BE2C (cell line): ENCODE measurements around the gene EMP3.

Source experiments
- DNase-seq: peaks from one replicate; pipeline ENCODE4 v3.0.0-alpha.2; 2020
- H3K27me3 ChIP-seq: fragments of 250-450 bp; sonication (Bioruptor Pico); 2 replicates; pipeline ENCODE4 v1.5.1; 2020; ENCODE audit warnings: mild to moderate bottlenecking
- H3K36me3 ChIP-seq: fragments of 250-450 bp; sonication (Bioruptor Pico); 2 replicates; pipeline ENCODE4 v1.5.1; 2020; ENCODE audit warnings: mild to moderate bottlenecking
- H3K4me1 ChIP-seq: fragments of 250-450 bp; sonication (Bioruptor Pico); 2 replicates; pipeline ENCODE4 v1.5.1; 2020
- H3K4me3 ChIP-seq: 2 replicates; pipeline ENCODE4 v1.5.1; 2011; ENCODE audit warnings: low read depth, low read length
- H3K9me3 ChIP-seq: fragments of 250-450 bp; sonication (Bioruptor Pico); 2 replicates; pipeline ENCODE4 v1.5.1; 2020
- CTCF ChIP-seq: IDR thresholded peaks from 2 replicates; pipeline ENCODE4 v1.5.1; 2012; ENCODE audit warnings: mild to moderate bottlenecking, low read depth, low read length

The EMP3 gene

GRCh38 chr19:48340995-48341394 is 15.6 kb downstream of the EMP3 start:
- no peak for DNase-seq
- no peaks in the 10 kb centered on the region for H3K9me3 ChIP-seq
- no peaks in the 10 kb centered on the region for H3K27me3 ChIP-seq
- no peak overlapping the region for H3K4me3 ChIP-seq
- no peaks in the 10 kb centered on the region for H3K4me1 ChIP-seq
- TF ChIP-seq CTCF = no peak
- H3K36me3 ChIP-seq = no peaks in the 10 kb centered on the region

- H3K4me3 ChIP-seq = no peak overlapping the region
- no peaks in the 10 kb centered on the region for H3K36me3 ChIP-seq
- no peaks in the 10 kb centered on the region for H3K9me3 ChIP-seq
- H3K27me3 ChIP-seq = no peaks in the 10 kb centered on the region
- no peaks in the 10 kb centered on the region for H3K4me1 ChIP-seq
- no peak for DNase-seq
- TF ChIP-seq CTCF = no peak
These were observed 16.4 kb downstream of the EMP3 start for GRCh38 chr19:48341515-48342413.

- DNase-seq = no peak
- no peak for TF ChIP-seq CTCF
These were observed 17.0 kb downstream of the EMP3 start for GRCh38 chr19:48342414-48342738.

DNA sequence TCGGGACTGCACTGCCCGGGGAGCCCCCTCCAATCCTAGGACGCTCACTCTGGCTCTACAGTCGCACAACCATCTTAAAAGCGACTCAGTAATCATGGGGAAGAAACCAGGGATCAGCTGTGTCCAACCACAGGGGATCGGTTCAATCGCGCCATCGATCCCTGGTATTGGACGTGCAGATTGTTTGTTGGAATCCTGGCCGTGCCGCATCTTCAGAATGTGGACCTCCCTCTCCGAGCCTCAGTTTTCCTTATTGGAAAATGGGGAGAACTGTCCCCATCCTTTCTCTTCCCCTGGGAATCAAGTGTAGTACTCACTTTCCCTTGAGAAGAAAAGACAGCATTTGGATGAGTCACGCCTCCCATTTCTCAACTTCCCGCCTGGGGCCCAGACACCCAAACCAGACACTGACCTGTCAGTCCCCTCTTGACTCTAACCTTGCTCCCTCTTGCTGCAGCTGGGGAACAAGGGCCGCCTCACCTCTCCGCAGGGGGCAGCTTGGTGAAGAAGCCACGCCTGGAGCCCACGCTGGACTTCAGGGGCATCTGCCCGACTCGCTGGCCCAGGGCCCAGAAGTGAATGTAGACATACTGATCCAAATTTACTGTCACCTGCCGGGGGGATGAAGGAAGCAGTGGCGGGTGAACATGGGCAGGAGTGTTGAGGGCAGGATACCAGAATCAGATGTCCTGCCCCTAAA is 17.6 kb downstream of the EMP3 start:
- no peak for DNase-seq
- Histone ChIP-seq H3K4me1 (no peaks in the 10 kb centered on the region), H3K36me3 (no peaks in the 10 kb centered on the region), H3K9me3 (no peaks in the 10 kb centered on the region), H3K4me3 (no peak overlapping the region), H3K27me3 (no peaks in the 10 kb centered on the region)
- no peak for TF ChIP-seq CTCF

More at GRCh38 chr19:48342414-48342738, 17.0 kb downstream of the EMP3 start:
- Histone ChIP-seq H3K4me3 (no peak overlapping the region), H3K36me3 (no peaks in the 10 kb centered on the region), H3K27me3 (no peaks in the 10 kb centered on the region), H3K9me3 (no peaks in the 10 kb centered on the region), H3K4me1 (no peaks in the 10 kb centered on the region)

GRCh38 chr19:48344892-48345291 is 19.5 kb downstream of the EMP3 start:
- Histone ChIP-seq H3K27me3 (no peaks in the 10 kb centered on the region), H3K4me1 (peaks cover 5% of the 10 kb centered on the region), H3K9me3 (no peaks in the 10 kb centered on the region), H3K4me3 (no peak overlapping the region), H3K36me3 (no peaks in the 10 kb centered on the region)
- no peak for DNase-seq
- TF ChIP-seq CTCF = no peak

DNA sequence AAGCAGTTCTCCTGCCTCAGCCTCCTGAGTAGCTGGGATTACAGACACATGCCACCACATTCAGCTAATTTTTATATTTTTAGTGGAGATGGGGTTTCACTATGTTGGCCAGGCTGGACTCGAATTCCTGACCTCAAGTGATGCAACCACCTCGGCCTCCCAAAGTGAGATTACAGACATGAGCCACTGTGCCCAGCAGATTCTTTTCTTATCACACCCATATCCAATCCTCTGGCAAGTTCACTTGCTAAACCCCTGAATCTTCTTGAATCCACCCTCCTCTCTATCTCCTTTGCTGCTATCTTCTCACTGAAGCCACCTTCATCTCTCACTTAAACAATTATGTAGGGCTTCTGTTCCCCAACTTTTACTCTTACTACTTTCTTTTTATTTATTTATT is 20.8 kb downstream of the EMP3 start:
- peaks cover 5% of the 10 kb centered on the region for H3K4me1 ChIP-seq
- TF ChIP-seq CTCF = no peak

More for the DNA sequence above, 20.8 kb downstream of the EMP3 start:
- no peak overlapping the region for H3K4me3 ChIP-seq
- H3K9me3 ChIP-seq = no peaks in the 10 kb centered on the region
- no peaks in the 10 kb centered on the region for H3K36me3 ChIP-seq
- no peak for DNase-seq
- no peaks in the 10 kb centered on the region for H3K27me3 ChIP-seq
